Epithelial cell of esophagus (primary cell): ENCODE data around the gene HECW1.

Experiments
- DNase-seq: peaks from one replicate; pipeline ENCODE4 v3.0.0; 2010; ENCODE audit warnings: low read depth
- H3K4me3 ChIP-seq: 2 replicates; pipeline ENCODE4 v1.5.1; 2011; ENCODE audit warnings: mild to moderate bottlenecking, low read length, control low read depth
- TF ChIP-seq, protein P1 (sequence below): IDR thresholded peaks from 2 replicates; pipeline ENCODE4 v1.5.1; 2011; ENCODE audit warnings: low read depth, mild to moderate bottlenecking, low read length, control low read depth, inconsistent platforms; ENCODE audit not compliant: insufficient read depth; ENCODE audit errors: missing control alignments

The HECW1 gene

DNA sequence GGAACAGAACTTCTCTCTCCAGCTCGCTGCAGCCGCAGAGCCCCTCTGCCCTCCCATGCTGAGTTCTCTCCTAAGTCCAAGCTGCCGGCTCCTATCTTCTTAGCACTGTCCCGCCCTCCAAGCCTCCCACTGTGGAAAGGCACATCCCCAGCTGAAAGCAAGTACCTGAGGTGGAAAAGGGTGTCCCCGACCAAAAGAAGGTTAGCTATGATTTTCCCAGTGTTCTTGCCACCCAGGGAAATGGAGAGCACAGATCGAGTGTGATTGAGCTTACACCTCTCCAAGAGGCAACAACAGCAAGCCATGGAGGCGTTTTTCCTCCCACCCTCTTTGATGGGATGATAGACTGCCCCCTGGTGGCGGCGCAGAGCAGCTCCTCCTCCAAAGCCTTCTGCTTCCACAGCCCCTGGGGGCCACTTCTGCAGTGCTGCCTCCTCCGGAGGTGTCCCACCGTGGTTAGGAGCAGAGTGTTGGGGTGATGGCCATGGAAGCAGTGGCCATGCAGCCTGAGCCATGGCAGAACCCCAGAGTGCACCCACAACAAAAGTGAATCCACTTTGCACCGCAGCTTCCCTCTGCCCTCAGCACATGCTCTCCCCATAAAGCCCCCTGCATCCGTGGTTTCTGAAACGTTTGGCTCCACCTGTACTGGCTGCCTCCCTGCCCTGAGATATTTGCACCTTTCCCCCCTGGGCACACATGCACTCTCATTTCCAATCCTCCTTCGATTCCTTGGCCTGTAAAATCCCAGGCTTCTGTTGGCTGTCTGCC, 327.4 kb downstream of the HECW1 start:
- no peak overlapping the region for H3K4me3 ChIP-seq
- TF ChIP-seq, protein P1, sequence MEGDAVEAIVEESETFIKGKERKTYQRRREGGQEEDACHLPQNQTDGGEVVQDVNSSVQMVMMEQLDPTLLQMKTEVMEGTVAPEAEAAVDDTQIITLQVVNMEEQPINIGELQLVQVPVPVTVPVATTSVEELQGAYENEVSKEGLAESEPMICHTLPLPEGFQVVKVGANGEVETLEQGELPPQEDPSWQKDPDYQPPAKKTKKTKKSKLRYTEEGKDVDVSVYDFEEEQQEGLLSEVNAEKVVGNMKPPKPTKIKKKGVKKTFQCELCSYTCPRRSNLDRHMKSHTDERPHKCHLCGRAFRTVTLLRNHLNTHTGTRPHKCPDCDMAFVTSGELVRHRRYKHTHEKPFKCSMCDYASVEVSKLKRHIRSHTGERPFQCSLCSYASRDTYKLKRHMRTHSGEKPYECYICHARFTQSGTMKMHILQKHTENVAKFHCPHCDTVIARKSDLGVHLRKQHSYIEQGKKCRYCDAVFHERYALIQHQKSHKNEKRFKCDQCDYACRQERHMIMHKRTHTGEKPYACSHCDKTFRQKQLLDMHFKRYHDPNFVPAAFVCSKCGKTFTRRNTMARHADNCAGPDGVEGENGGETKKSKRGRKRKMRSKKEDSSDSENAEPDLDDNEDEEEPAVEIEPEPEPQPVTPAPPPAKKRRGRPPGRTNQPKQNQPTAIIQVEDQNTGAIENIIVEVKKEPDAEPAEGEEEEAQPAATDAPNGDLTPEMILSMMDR = peak; percentile 81

DNA sequence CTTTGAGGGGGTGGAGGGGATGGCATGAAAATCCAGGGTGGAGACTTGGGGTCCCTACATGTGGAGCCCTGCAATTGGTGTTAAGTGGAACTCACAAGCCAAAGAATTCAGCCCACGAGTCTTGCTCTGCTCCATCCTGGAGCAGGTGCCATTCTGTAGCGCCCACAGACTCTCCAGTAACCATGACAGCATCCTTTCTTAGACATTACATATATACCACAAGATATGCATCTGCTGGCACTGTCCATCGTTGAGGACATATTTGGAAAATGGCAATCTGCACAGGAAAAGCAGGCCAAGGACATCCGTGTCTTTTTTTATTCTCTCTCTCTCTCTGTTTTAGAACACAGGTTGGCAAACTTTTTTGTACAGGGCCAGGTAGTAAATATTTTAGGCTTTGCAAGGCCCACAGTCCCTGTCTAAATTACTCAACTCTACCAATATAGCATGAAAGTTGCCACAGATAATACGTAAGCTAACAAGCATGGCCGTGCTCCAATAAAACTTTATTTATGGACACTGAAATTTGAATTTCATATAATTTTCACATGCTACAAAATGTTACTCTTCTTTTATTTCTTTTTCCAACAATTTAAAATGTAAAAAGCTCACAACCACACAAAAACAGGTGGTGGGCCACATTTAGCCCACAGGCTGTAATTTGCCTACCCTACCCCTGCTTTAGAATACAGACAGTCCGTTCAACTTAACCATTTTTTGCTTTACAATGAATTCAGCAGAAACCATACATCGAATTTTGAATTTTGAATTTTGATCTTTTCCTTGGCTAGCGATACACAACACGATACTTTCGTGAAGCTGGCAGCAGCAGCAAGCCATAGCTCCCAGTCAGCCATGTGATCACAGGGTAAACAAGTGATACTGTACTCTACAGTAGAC, 329.0 kb downstream of the HECW1 start:
- no peak for DNase-seq
- TF ChIP-seq, protein P1 = no peak

More for the DNA sequence above, 327.4 kb downstream of the HECW1 start:
- peak; percentile 65 for DNase-seq

DNA sequence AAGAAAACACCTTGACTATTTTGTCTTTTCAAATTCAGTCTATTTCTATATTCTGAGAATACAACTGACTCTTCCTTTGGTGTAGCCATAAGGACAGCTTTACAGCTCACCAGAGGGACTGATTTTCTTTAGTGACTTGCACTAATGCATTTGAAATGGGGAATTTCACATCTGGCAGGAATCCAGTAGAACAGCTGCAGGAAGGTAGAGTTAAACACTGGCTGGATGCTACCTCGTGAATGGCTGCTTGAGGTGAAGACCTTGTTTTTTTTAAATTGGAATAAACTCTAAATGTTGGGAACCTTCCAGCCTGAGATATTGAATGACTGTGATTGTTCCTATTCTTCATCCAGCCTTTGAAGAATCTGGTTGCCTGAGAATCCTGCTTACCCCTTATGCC, 330.9 kb downstream of the HECW1 start:
- no peak overlapping the region for H3K4me3 ChIP-seq
- TF ChIP-seq, protein P1 = no peak
- DNase-seq = no peak

More for the DNA sequence above, 329.0 kb downstream of the HECW1 start:
- no peak overlapping the region for H3K4me3 ChIP-seq

DNA sequence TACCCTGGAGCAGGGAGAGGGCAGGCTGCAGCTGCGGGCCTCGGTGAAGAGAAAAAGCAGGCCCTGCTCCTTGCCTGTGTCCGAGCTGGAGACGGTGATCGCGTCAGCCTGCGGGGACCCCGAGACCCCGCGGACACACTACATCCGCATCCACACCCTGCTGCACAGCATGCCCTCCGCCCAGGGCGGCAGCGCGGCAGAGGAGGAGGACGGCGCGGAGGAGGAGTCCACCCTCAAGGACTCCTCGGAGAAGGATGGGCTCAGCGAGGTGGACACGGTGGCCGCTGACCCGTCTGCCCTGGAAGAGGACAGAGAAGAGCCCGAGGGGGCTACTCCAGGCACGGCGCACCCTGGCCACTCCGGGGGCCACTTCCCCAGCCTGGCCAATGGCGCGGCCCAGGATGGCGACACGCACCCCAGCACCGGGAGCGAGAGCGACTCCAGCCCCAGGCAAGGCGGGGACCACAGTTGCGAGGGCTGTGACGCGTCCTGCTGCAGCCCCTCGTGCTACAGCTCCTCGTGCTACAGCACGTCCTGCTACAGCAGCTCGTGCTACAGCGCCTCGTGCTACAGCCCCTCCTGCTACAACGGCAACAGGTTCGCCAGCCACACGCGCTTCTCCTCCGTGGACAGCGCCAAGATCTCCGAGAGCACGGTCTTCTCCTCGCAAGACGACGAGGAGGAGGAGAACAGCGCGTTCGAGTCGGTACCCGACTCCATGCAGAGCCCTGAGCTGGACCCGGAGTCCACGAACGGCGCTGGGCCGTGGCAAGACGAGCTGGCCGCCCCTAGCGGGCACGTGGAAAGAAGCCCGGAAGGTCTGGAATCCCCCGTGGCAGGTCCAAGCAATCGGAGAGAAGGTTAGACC, 332.5 kb downstream of the HECW1 start:
- H3K4me3 ChIP-seq = no peak overlapping the region
- TF ChIP-seq, protein P1 = no peak
- DNase-seq = no peak

DNA sequence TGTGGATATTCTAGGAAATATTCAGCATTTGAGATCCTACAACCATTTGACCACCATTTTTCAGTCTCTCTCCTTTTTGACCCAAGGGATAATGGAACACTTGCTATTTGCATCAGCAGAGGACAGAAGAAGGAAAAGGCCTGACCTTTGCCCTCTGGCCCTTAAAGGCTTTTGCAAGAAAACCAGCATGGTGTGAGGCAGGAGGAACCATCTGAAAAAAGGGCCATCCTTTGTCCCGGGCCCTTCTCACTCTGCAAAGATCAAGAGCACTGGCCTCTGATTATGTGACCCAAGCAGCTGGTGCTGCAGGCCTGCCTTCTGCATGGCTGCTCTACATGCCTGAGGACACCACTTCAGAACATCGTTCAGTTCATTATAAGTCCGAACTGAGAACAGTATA, 337.1 kb downstream of the HECW1 start:
- TF ChIP-seq, protein P1 = no peak
- no peak overlapping the region for H3K4me3 ChIP-seq
- no peak for DNase-seq

DNA sequence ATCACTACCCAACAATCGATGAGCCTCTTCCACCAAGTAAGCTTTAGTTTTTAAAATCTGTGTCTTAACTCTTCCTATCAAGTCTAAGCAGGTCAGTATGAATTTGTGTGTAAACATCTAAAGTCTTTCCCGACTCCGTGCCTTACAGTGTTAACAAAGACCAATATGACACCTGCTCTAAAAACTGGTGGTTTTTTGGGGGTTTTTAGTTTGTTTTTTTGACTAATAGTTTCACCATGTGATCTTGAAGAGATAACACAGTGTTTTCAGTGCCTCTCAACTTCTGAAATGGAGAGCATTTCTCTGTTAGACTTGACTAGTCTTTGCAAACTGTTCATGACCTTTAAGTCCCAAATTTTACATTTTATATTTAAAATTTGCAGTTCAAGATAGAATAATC, 338.4 kb downstream of the HECW1 start:
- DNase-seq = no peak
- H3K4me3 ChIP-seq = no peak overlapping the region
- TF ChIP-seq, protein P1 = no peak
